HCT116 (cell line): Measurements from ENCODE around the gene F2RL2. TPM values are rescaled to one million over a fixed set of nuclear protein-coding genes. Genes with fewer than 3 reads are reported as not detected.

Source experiments
- ATAC-seq: fragments of 200-7000 bp; cut with Tn5 transposase; 2 replicates; pipeline ENCODE4 v1.9.1; 2020; ENCODE audit warnings: mild to moderate bottlenecking, moderate library complexity
- BruUV-seq: library from RNA; stranded (reverse); fragments of 400-500 nt; replicated peaks from 2 replicates; lab custom pipeline; 2021; lab: Mats Ljungman, UMichigan
- CTCF ChIA-PET: fragments of 300-600 bp; sonication (Branson Sonifier 250); formaldehyde crosslinking; loops from one replicate; lab custom pipeline; 2021; ENCODE audit warnings: antibody characterized with exemption; lab: Charles Lee
- POLR2A ChIA-PET: fragments of 300-600, 350-600 bp; sonication (Branson Sonifier 250); formaldehyde crosslinking; loops from one replicate; lab custom pipeline; 2021; ENCODE audit warnings: antibody characterized with exemption; lab: Charles Lee
- RAD21 ChIA-PET, 2 experiments: fragments of 300-600 bp; sonication (Branson Sonifier 250); formaldehyde crosslinking; loops; one replicate each; lab custom pipeline; 2023; ENCODE audit warnings: low total read pairs in 2 of 2; ENCODE audit not compliant: uncharacterized antibody in 2 of 2, unreplicated experiment in 2 of 2, low non-redundant PET in 1 of 2; lab: Charles Lee
- DNase-seq: peaks from one replicate; pipeline ENCODE4 v3.0.0-alpha.2; 2010; ENCODE audit warnings: low read depth, low spot score
- H2AFZ ChIP-seq: fragments of 200-600 bp; shearing (Covaris generic), sonication (generic); 2 replicates; pipeline ENCODE4 v1.6.1; 2017; ENCODE audit warnings: low read depth, mixed run types, mixed read lengths, antibody characterized with exemption, low read length; ENCODE audit not compliant: poor library complexity, severe bottlenecking
- H3K27ac ChIP-seq: 2 replicates; pipeline ENCODE4 v1.5.1; 2012; ENCODE audit warnings: low read depth, low read length
- H3K27me3 ChIP-seq: fragments of 200-600 bp; sonication (generic); 2 replicates; pipeline ENCODE4 v1.6.1; 2016; ENCODE audit warnings: mixed run types, low read length, mixed read lengths; ENCODE audit not compliant: insufficient read depth
- H3K36me3 ChIP-seq, 2 experiments: fragments of 200-500 bp in 1 of 2; fragments of 200-600 bp in 1 of 2; sonication (Bioruptor generic) in 1 of 2; sonication (generic) in 1 of 2; 2 replicates each; pipeline versions ENCODE4 v1.5.1 to v1.6.1; 2014 to 2016; ENCODE audit warnings: low read length in 2 of 2, inconsistent platforms in 1 of 2, mixed read lengths in 1 of 2, mixed run types in 1 of 2; ENCODE audit not compliant: insufficient read depth in 2 of 2, control insufficient read depth in 1 of 2
- H3K4me1 ChIP-seq, 2 experiments: fragments of 200-600 bp in 1 of 2; sonication (generic) in 1 of 2; 2 replicates each; pipeline versions ENCODE4 v1.5.1 to v1.6.1; 2012 to 2017; ENCODE audit warnings: low read length in 2 of 2, inconsistent platforms in 1 of 2, mild to moderate bottlenecking in 1 of 2, mixed read lengths in 1 of 2, mixed run types in 1 of 2, moderate library complexity in 1 of 2; ENCODE audit not compliant: insufficient read depth in 2 of 2, control insufficient read depth in 1 of 2
- H3K4me2 ChIP-seq: fragments of 200-600 bp; sonication (generic); 2 replicates; pipeline ENCODE4 v1.6.1; 2017; ENCODE audit warnings: mixed run types, low read length, mixed read lengths
- H3K4me3 ChIP-seq, 2 experiments: fragments of 200-600 bp in 1 of 2; sonication (generic) in 1 of 2; replicated peaks in 1 of 2; 2 replicates each; pipeline ENCODE4 v1.5.1; 2011 to 2016; ENCODE audit warnings: low read length in 2 of 2, control low read depth in 1 of 2, low read depth in 1 of 2, mild to moderate bottlenecking in 1 of 2, mixed read lengths in 1 of 2, mixed run types in 1 of 2
- H3K79me2 ChIP-seq: fragments of 200-600 bp; sonication (generic); 2 replicates; pipeline ENCODE4 v1.6.1; 2017; ENCODE audit warnings: mild to moderate bottlenecking, mixed run types, low read length, moderate library complexity, mixed read lengths; ENCODE audit not compliant: insufficient read depth
- H3K9ac ChIP-seq: fragments of 200-600 bp; sonication (generic); 2 replicates; pipeline ENCODE4 v1.6.1; 2016; ENCODE audit warnings: low read length, mixed read lengths
- H3K9me2 ChIP-seq: fragments of 200-600 bp; sonication (generic), shearing (Covaris generic); 2 replicates; pipeline ENCODE4 v1.6.1; 2017; ENCODE audit warnings: mixed run types, mild to moderate bottlenecking, moderate library complexity; ENCODE audit not compliant: insufficient read depth
- H3K9me3 ChIP-seq, 2 experiments: fragments of 200-500 bp in 1 of 2; fragments of 200-600 bp in 1 of 2; sonication (Bioruptor generic) in 1 of 2; sonication (generic) in 1 of 2; 2 replicates each; pipeline ENCODE4 v1.6.1; 2014 to 2017; ENCODE audit warnings: low read length in 2 of 2, mixed read lengths in 2 of 2, inconsistent platforms in 1 of 2, low read depth in 1 of 2, mild to moderate bottlenecking in 1 of 2, mixed run types in 1 of 2, moderate library complexity in 1 of 2; ENCODE audit not compliant: control insufficient read depth in 1 of 2, insufficient read depth in 1 of 2
- H4K20me1 ChIP-seq: fragments of 200-600 bp; sonication (generic), shearing (Covaris generic); 2 replicates; pipeline ENCODE4 v1.6.1; 2017; ENCODE audit warnings: mixed run types, mild to moderate bottlenecking, moderate library complexity; ENCODE audit not compliant: insufficient read depth
- ATF3 ChIP-seq: IDR thresholded peaks from 2 replicates; pipeline ENCODE4 v1.6.1; 2012
- CBX3 ChIP-seq: IDR thresholded peaks from 2 replicates; pipeline ENCODE4 v1.6.1; 2012; ENCODE audit warnings: low read depth
- CEBPB ChIP-seq: IDR thresholded peaks from 2 replicates; pipeline ENCODE4 v1.6.1; 2012; ENCODE audit warnings: low read depth
- CTCF ChIP-seq, 3 experiments: fragments of 200-600 bp in 1 of 3; sonication (generic) in 1 of 3; IDR thresholded peaks in 2 of 3; conservative IDR thresholded peaks in 1 of 3; 2 replicates each; pipeline ENCODE4 v1.5.1; 2012 to 2017; ENCODE audit warnings: low read depth in 2 of 3, low read length in 2 of 3, antibody characterized with exemption in 1 of 3, borderline replicate concordance in 1 of 3, control low read depth in 1 of 3, mild to moderate bottlenecking in 1 of 3, mixed read lengths in 1 of 3, mixed run types in 1 of 3, moderate library complexity in 1 of 3; ENCODE audit not compliant: insufficient read depth in 1 of 3
- EGR1 ChIP-seq: IDR thresholded peaks from 2 replicates; pipeline ENCODE4 v1.6.1; 2012; ENCODE audit warnings: low read depth
- ELF1 ChIP-seq: IDR thresholded peaks from 2 replicates; pipeline ENCODE4 v1.6.1; 2012; ENCODE audit warnings: low read depth, borderline replicate concordance
- FOSL1 ChIP-seq: IDR thresholded peaks from 2 replicates; pipeline ENCODE4 v1.6.1; 2012; ENCODE audit warnings: low read depth
- MAX ChIP-seq: IDR thresholded peaks from 2 replicates; pipeline ENCODE4 v1.6.1; 2012
- POLR2A ChIP-seq: IDR thresholded peaks from 2 replicates; pipeline ENCODE4 v1.7.0; 2011; ENCODE audit warnings: borderline replicate concordance; ENCODE audit not compliant: insufficient read depth, insufficient read length; ENCODE audit errors: extremely low read depth
- POLR2AphosphoS5 ChIP-seq: IDR thresholded peaks from 2 replicates; pipeline ENCODE4 v1.6.1; 2011; ENCODE audit warnings: mild to moderate bottlenecking, low read depth, low read length, moderate library complexity
- RAD21 ChIP-seq: IDR thresholded peaks from 2 replicates; pipeline ENCODE4 v1.6.1; 2012; ENCODE audit warnings: low read depth, mild to moderate bottlenecking
- REST ChIP-seq: IDR thresholded peaks from 2 replicates; pipeline ENCODE4 v1.6.1; 2012; ENCODE audit warnings: low read depth
- SIN3A ChIP-seq: IDR thresholded peaks from 2 replicates; pipeline ENCODE4 v1.6.1; 2012; ENCODE audit warnings: low read depth
- SP1 ChIP-seq: IDR thresholded peaks from 2 replicates; pipeline ENCODE4 v1.6.1; 2012; ENCODE audit warnings: low read depth
- SRF ChIP-seq: IDR thresholded peaks from 2 replicates; pipeline ENCODE4 v1.6.1; 2012; ENCODE audit warnings: low read depth
- TCF7L2 ChIP-seq: IDR thresholded peaks from 2 replicates; pipeline ENCODE4 v1.7.0; 2011; ENCODE audit warnings: borderline replicate concordance, inconsistent platforms; ENCODE audit not compliant: insufficient read depth, insufficient read length; ENCODE audit errors: extremely low read depth
- YY1 ChIP-seq: IDR thresholded peaks from 2 replicates; pipeline ENCODE4 v1.6.1; 2011; ENCODE audit warnings: low read length, low read depth, moderate library complexity, mild to moderate bottlenecking; ENCODE audit not compliant: insufficient replicate concordance; ENCODE audit errors: extremely low read depth
- ZBTB33 ChIP-seq: IDR thresholded peaks from 2 replicates; pipeline ENCODE4 v1.6.1; 2011; ENCODE audit warnings: mild to moderate bottlenecking, low read length, moderate library complexity; ENCODE audit not compliant: insufficient replicate concordance; ENCODE audit errors: extremely low read depth
- ZFX ChIP-seq: fragments of 450-650 bp; IDR thresholded peaks from 2 replicates; pipeline ENCODE4 v1.6.1; 2017
- intact Hi-C: fragments of 100-400 bp; cut with micrococcal nuclease; formaldehyde crosslinking; loops from 2 replicates; pipeline ENCODE4 v1.10.0; 2022
- total RNA-seq: library from RNA; stranded (reverse); gene quantifications from one replicate; pipeline ENCODE4 v1.2.1, GENCODE V29; 2021; ENCODE audit not compliant: unreplicated experiment

F2RL2 gene
- total RNA-seq, 1 experiment from 2014 or later, result 0.07 TPM

- Histone ChIP-seq H3K4me1 (no peaks in the 10 kb centered on the region), H3K4me2 (no peak overlapping the region), H4K20me1 (no peaks in the 10 kb centered on the region), H3K79me2 (no peaks in the 10 kb centered on the region), H3K9ac (no peak overlapping the region), H3K9me2 (peaks cover 2% of the 10 kb centered on the region; the same call in 1 of the 2 replicates), H3K36me3 (no peaks in the 10 kb centered on the region), H3K27me3 (no peaks in the 10 kb centered on the region), H3K9me3 (no peaks in the 10 kb centered on the region), H3K4me3 (no peak overlapping the region), H3K27ac (no peak overlapping the region), H2AFZ (no peak overlapping the region)
- no peak for ATAC-seq
- POLR2A ChIA-PET, result no interaction called here
- no TSS peak for BruUV-seq
- TF ChIP-seq FOSL1, result no peak
- TF ChIP-seq MAX, result no peak
- TF ChIP-seq SIN3A, result no peak
- no peak for TF ChIP-seq CBX3
- no peak for TF ChIP-seq CEBPB
- no peak for TF ChIP-seq RAD21
- no peak for TF ChIP-seq ELF1
- TF ChIP-seq CTCF (IDR thresholded peaks at IDR 0.05 in 2 of 3, conservative IDR thresholded peaks at IDR 0.05 in 1 of 3; ENCODE audit: borderline replicate concordance in 1 of 3, insufficient read depth in 1 of 3, low read depth in 2 of 3, low read length in 2 of 3), result no peak
- no peak for TF ChIP-seq ZBTB33
- no peak for TF ChIP-seq REST
- TF ChIP-seq POLR2A, result no peak
- no peak for TF ChIP-seq SRF
- no peak for TF ChIP-seq TCF7L2
- TF ChIP-seq POLR2AphosphoS5, result no peak
- no peak for TF ChIP-seq ATF3
- no peak for TF ChIP-seq YY1
- TF ChIP-seq SP1, result no peak
- no peak for TF ChIP-seq EGR1
- TF ChIP-seq ZFX, result no peak
- CTCF ChIA-PET, result interaction anchor here (2.6 kb wide), 1 partner anchor 188 kb away, joined by 7 read pairs; no protein-coding TSS in a partner anchor
- RAD21 ChIA-PET, result no interaction called here
- no peak for DNase-seq
- intact Hi-C loops, result no loop called here
These were observed 36.7 kb downstream of the F2RL2 start for GRCh38 chr5:76586531-76586930.
